Measurements from ENCODE around the gene HBS1L.

DNA sequence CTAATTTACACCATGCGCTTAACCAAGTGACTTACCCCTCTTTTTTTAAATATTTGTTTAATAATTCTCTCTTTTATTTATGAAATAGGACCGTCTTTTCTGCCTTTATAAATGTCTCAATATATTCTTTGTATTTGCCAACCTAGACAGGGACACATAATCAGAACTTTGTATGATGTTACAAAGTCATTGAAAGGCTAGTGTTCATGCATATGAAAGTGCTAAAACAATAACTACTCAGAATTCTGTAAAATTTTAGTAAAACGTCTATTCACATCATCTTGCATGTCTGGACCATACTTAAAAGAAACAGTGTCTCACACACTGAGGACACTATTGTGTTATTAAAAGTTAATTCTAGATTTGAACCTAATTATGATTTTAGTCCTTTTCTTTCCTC, 41.1 kb upstream of the HBS1L start:
- TF ChIP-seq, protein P1, sequence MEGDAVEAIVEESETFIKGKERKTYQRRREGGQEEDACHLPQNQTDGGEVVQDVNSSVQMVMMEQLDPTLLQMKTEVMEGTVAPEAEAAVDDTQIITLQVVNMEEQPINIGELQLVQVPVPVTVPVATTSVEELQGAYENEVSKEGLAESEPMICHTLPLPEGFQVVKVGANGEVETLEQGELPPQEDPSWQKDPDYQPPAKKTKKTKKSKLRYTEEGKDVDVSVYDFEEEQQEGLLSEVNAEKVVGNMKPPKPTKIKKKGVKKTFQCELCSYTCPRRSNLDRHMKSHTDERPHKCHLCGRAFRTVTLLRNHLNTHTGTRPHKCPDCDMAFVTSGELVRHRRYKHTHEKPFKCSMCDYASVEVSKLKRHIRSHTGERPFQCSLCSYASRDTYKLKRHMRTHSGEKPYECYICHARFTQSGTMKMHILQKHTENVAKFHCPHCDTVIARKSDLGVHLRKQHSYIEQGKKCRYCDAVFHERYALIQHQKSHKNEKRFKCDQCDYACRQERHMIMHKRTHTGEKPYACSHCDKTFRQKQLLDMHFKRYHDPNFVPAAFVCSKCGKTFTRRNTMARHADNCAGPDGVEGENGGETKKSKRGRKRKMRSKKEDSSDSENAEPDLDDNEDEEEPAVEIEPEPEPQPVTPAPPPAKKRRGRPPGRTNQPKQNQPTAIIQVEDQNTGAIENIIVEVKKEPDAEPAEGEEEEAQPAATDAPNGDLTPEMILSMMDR (IDR thresholded peaks at IDR 0.05; ENCODE audit: insufficient read depth, low read length, poor library complexity, severe bottlenecking) = no peak
- no peak for TF ChIP-seq EZH2phosphoT487 (conservative IDR thresholded peaks at IDR 0.05; ENCODE audit: low read length)

Data from SU-DHL-6 (cell line).